ENCODE measurements around the gene SAE1. TPM values are rescaled to one million over a fixed set of nuclear protein-coding genes. Genes with fewer than 3 reads are reported as not detected.

SAE1 gene
- total RNA-seq, 4 donors from 2014 or later = 37.9 to 66.9 (median 50.8) TPM

- peaks cover 0 to 7% (median 0%) of the 10 kb centered on the region in 4 donors for H3K4me1 ChIP-seq
- no peak for DNase-seq (ENCODE audit: low spot score in 2 of 2)
- 87 to 89% methylated on average over 5 to 6 of the region's 6 CpGs for WGBS, 2 donors
- H3K36me3 ChIP-seq = no peaks in the 10 kb centered on the region
- no peaks in the 10 kb centered on the region for H3K9me3 ChIP-seq
- no peak for TF ChIP-seq POLR2A (IDR thresholded peaks at IDR 0.05)
- no peak for TF ChIP-seq EP300 (IDR thresholded peaks at IDR 0.05)
- TF ChIP-seq, protein P1, sequence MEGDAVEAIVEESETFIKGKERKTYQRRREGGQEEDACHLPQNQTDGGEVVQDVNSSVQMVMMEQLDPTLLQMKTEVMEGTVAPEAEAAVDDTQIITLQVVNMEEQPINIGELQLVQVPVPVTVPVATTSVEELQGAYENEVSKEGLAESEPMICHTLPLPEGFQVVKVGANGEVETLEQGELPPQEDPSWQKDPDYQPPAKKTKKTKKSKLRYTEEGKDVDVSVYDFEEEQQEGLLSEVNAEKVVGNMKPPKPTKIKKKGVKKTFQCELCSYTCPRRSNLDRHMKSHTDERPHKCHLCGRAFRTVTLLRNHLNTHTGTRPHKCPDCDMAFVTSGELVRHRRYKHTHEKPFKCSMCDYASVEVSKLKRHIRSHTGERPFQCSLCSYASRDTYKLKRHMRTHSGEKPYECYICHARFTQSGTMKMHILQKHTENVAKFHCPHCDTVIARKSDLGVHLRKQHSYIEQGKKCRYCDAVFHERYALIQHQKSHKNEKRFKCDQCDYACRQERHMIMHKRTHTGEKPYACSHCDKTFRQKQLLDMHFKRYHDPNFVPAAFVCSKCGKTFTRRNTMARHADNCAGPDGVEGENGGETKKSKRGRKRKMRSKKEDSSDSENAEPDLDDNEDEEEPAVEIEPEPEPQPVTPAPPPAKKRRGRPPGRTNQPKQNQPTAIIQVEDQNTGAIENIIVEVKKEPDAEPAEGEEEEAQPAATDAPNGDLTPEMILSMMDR (IDR thresholded peaks at IDR 0.05) = no peak
- H3K4me3 ChIP-seq = no peak overlapping the region
- no peak overlapping the region for H3K27ac ChIP-seq
- no peaks in the 10 kb centered on the region for H3K27me3 ChIP-seq
These were observed 10.1 kb upstream of the SAE1 start for GRCh38 chr19:47120470-47121067.

DNA sequence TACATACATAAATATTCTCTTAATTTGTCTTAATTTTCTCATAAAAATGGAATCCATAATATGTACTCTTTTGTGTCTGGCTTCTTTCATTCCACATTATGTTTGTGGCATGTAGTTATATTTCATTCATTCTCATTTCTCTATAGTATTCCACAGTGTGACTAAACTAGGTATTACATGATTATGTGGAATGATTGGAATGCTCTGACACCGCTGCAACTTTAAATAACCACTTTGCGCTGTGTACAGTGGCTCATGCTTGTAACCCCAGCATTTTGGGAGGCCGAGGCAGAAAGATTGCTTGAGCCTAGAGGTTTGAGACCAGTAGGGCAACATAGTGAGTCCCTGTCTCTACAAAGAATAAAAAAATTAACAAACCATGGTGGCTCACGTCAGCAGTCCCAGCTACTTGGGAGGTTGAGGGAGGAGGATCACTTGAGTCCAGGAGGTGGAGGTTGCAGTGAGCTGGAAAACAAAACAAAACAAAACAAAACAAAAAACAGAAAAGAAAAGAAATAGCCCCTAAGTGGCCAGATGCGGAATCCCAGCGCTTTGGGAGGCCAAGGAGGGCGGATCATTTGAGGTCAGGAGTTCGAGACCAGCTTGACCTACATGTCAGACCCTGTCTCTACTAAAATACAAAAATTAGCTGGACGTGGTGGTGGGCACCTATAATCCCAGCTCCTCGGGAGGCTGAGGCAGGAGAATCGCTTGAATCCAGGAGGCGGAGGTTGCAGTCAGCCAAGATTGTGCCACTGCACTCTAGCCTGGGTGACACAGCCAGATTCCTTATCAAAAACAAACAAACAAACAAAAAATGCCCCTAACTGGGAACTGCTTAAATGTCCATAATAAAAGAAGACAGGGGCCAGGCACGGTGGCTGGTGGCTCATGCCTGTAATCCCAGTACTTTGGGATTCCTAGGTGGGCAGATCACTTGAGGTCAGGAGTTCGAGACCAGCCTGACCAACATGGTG is 8.0 kb upstream of the SAE1 start:
- H3K4me1 ChIP-seq = peaks cover 0 to 7% (median 0%) of the 10 kb centered on the region in 4 donors
- no peak overlapping the region for H3K27ac ChIP-seq
- no peak for DNase-seq (ENCODE audit: low spot score in 2 of 2)
- WGBS, 2 donors = 69 to 76% methylated on average over 14 of the region's 14 CpGs
- H3K9me3 ChIP-seq = no peaks in the 10 kb centered on the region
- TF ChIP-seq POLR2A (IDR thresholded peaks at IDR 0.05) (no peak), EP300 (IDR thresholded peaks at IDR 0.05) (no peak)
- TF ChIP-seq, protein P1 (IDR thresholded peaks at IDR 0.05) = no peak
- H3K36me3 ChIP-seq = no peaks in the 10 kb centered on the region
- no peak overlapping the region for H3K4me3 ChIP-seq
- no peaks in the 10 kb centered on the region for H3K27me3 ChIP-seq

- Histone ChIP-seq H3K27ac (no peak overlapping the region), H3K9me3 (no peaks in the 10 kb centered on the region), H3K36me3 (no peaks in the 10 kb centered on the region), H3K4me3 (no peak overlapping the region), H3K4me1 (peaks cover 0 to 7% (median 0%) of the 10 kb centered on the region in 4 donors), H3K27me3 (no peaks in the 10 kb centered on the region)
- WGBS, 2 donors = 84 to 86% methylated on average over 7 of the region's 7 CpGs
- DNase-seq (ENCODE audit: low spot score in 2 of 2) = no peak
- TF ChIP-seq, protein P1 (IDR thresholded peaks at IDR 0.05) = no peak
- no peak for TF ChIP-seq EP300 (IDR thresholded peaks at IDR 0.05)
- TF ChIP-seq POLR2A (IDR thresholded peaks at IDR 0.05) = no peak
These were observed 7.2 kb upstream of the SAE1 start for GRCh38 chr19:47123406-47123805.

- no peak for DNase-seq (ENCODE audit: low spot score in 2 of 2)
- WGBS, 2 donors = 40 to 44% methylated on average over 8 of the region's 8 CpGs
These were observed 5.5 kb upstream of the SAE1 start for GRCh38 chr19:47124937-47125668.

More at GRCh38 chr19:47124937-47125668, 5.5 kb upstream of the SAE1 start:
- Histone ChIP-seq H3K4me1 (peaks cover 0 to 7% (median 0%) of the 10 kb centered on the region in 4 donors), H3K4me3 (no peak overlapping the region), H3K36me3 (no peaks in the 10 kb centered on the region), H3K9me3 (no peaks in the 10 kb centered on the region), H3K27me3 (no peaks in the 10 kb centered on the region), H3K27ac (no peak overlapping the region)
- TF ChIP-seq, protein P1 (IDR thresholded peaks at IDR 0.05) = peak; percentile 55 to 90 (median 77)
- TF ChIP-seq POLR2A (IDR thresholded peaks at IDR 0.05) = no peak
- TF ChIP-seq EP300 (IDR thresholded peaks at IDR 0.05) = peak in 1 of 2 donors; percentile 12
